Measurements from ENCODE around the gene NLRP9. TPM values are rescaled to one million over a fixed set of nuclear protein-coding genes. Genes with fewer than 3 reads are reported as not detected.

Gene NLRP9
- total and polyA plus RNA-seq, 2 of the 4 experiments (the other 2 are of a cell fraction), result not detected

- no peak for TF ChIP-seq ELK1 (IDR thresholded peaks at IDR 0.05; ENCODE audit: borderline replicate concordance, low read depth, low read length)
- peak; percentile 70 for TF ChIP-seq MXI1 (IDR thresholded peaks at IDR 0.05; ENCODE audit: borderline replicate concordance, low read depth, low read length)
Observed at GRCh38 chr19:55674841-55675660, 63.2 kb downstream of the NLRP9 start, which contains the start of gene EPN1 (continued).

DNA sequence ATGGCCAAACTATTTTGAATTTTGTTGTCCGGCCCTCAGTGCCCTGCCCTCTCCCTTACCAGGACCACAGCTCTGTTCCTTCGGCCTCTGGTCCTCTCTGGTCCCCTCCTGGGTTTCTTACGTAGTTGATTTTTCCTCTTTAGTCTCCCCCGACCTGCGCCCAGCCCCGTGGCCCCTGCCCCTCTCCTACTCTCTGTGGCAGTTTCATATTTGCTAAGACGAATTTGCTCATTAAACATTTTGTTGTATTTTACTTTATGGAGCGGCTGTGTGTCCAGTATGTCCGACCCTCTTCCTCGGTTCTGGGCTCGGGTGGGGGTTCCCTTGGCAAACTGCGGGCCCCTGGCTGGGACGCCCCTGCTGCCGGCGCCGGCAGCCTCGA is 63.8 kb downstream of the NLRP9 start:
- WGBS, 2 experiments (ENCODE audit: extremely low coverage in 2 of 2, insufficient read length in 1 of 2), result 69% methylated on average over 2 of the region's 17 CpGs; no CpG with 5 or more reads in 1 of the 2 experiments
- CTCF ChIA-PET, result no interaction called here

More for the DNA sequence above, 63.8 kb downstream of the NLRP9 start:
- Histone ChIP-seq H2AFZ (replicated peaks; ENCODE audit: low read length, poor library complexity) (no peak overlapping the region), H2BK15ac (ENCODE audit: low read depth, low read length) (no peak overlapping the region), H3K9me1 (ENCODE audit: insufficient read depth, low read length) (peaks cover 2% of the 10 kb centered on the region; the same call in 1 of the 2 replicates), H4K8ac (ENCODE audit: low read depth in 2 of 2, low read length in 2 of 2) (peak overlapping the region in 1 of 2 experiments; percentile 53; a peak in 1 of 4 replicates), H4K91ac (ENCODE audit: insufficient read depth, low read depth, low read length) (no peak overlapping the region), H4K20me1 (ENCODE audit: insufficient read depth, low read length) (peaks cover 63% of the 10 kb centered on the region), H3K4me1 (ENCODE audit: control insufficient read depth, insufficient read depth, low read length) (peaks cover 5% of the 10 kb centered on the region; the same call in 1 of the 2 replicates), H3K4ac (ENCODE audit: low read depth, low read length) (0 out of 2 replicates have a peak overlapping the region, but pooled peaks have one; percentile 27), H3K4me2 (ENCODE audit: low read depth, low read length) (peak overlapping the region; percentile 42), H3K4me3 (ENCODE audit: insufficient read depth, low read depth, low read length) (peak overlapping the region; percentile 80), H2BK20ac (ENCODE audit: low read depth, low read length) (no peak overlapping the region), H3K27ac (ENCODE audit: insufficient read depth, low read length) (peak overlapping the region; percentile 28; the same call in 1 of the 2 replicates), H3K36me3 (ENCODE audit: control insufficient read depth, insufficient read depth, low read length) (peaks cover 42% of the 10 kb centered on the region), H2AK5ac (ENCODE audit: low read depth, low read length) (no peak overlapping the region), H3K9me3 (ENCODE audit: control insufficient read depth, insufficient read depth, low read length) (no peaks in the 10 kb centered on the region), H3K9ac (ENCODE audit: low read depth, low read length) (peak overlapping the region; percentile 31), H3K27me3 (ENCODE audit: control insufficient read depth, insufficient read depth, low read length) (no peaks in the 10 kb centered on the region), H2BK120ac (ENCODE audit: low read depth, low read length) (no peak overlapping the region), H3K79me1 (ENCODE audit: low read depth in 1 of 2, low read length in 2 of 2) (peaks cover 16 to 58% of the 10 kb centered on the region in 2 experiments; a peak in 3 of 4 replicates), H4K5ac (ENCODE audit: low read depth, low read length) (no peak overlapping the region), H3K56ac (ENCODE audit: extremely low read depth, insufficient read depth, low read length) (no peak overlapping the region), H3K18ac (ENCODE audit: low read depth, low read length) (no peak overlapping the region), H2AK9ac (replicated peaks; ENCODE audit: low read depth, low read length, poor library complexity) (no peak overlapping the region), H2BK5ac (ENCODE audit: low read depth, low read length, poor library complexity, severe bottlenecking) (no peak overlapping the region), H3K23ac (ENCODE audit: low read depth, low read length) (no peak overlapping the region), H3K14ac (replicated peaks; ENCODE audit: low read depth, low read length) (no peak overlapping the region)
- dilution Hi-C loops (cut with HindIII; ENCODE audit: low sequenced_read_pairs, unreplicated experiment) (no loop called here), intact Hi-C loops (cut with micrococcal nuclease) (loop anchor here (2.0 kb wide), 1 partner anchor 20 kb away; the partner anchor contains the start of gene U2AF2), in situ Hi-C loops (cut with MboI; ENCODE audit: low sequenced_read_pairs) (loop anchor here (25.0 kb wide), 2 partner anchors 1212 to 1537 kb away; partner anchors contain the start of genes CDC42EP5, CNOT3 and LENG9)
- DNase-seq (no peak), ATAC-seq (ENCODE audit: low read depth) (no peak)
- POLR2A ChIA-PET (ENCODE audit: unreplicated experiment), result no interaction called here
- TF ChIP-seq CEBPB (IDR thresholded peaks at IDR 0.05; ENCODE audit: low read depth, low read length) (no peak), CHD1 (IDR thresholded peaks at IDR 0.05; ENCODE audit: low read depth, low read length) (no peak), RFX5 (IDR thresholded peaks at IDR 0.05; ENCODE audit: low read depth, low read length) (no peak), NFE2L2 (IDR thresholded peaks at IDR 0.05; ENCODE audit: low read depth, low read length) (no peak), RCOR1 (IDR thresholded peaks at IDR 0.05; ENCODE audit: insufficient replicate concordance, low read length) (no peak), SMC3 (IDR thresholded peaks at IDR 0.05; ENCODE audit: low read depth, low read length) (no peak), MXI1 (IDR thresholded peaks at IDR 0.05; ENCODE audit: borderline replicate concordance, low read depth, low read length) (no peak), BHLHE40 (IDR thresholded peaks at IDR 0.05; ENCODE audit: low read depth, low read length) (no peak), MAZ (IDR thresholded peaks at IDR 0.05; ENCODE audit: borderline replicate concordance, low read depth, low read length) (no peak), MAFK (IDR thresholded peaks at IDR 0.05; ENCODE audit: low read depth, low read length) (no peak), FOS (IDR thresholded peaks at IDR 0.05; ENCODE audit: low read depth, low read length) (no peak), ELK1 (IDR thresholded peaks at IDR 0.05; ENCODE audit: borderline replicate concordance, low read depth, low read length) (no peak), RAD21 (IDR thresholded peaks at IDR 0.05; ENCODE audit: low read length) (no peak), POLR2A (IDR thresholded peaks at IDR 0.05; ENCODE audit: low read depth, low read length) (no peak)
- no TSS peak for BruUV-seq (replicated peaks)

All from IMR-90 (cell line).